ENCODE measurements around the gene PDE9A. TPM values are rescaled to one million over a fixed set of nuclear protein-coding genes. Genes with fewer than 3 reads are reported as not detected.
"Not testable (repeated sequence)": the region's sequence is repeated elsewhere in the genome, so short reads cannot be mapped to it uniquely, and the experiment has no call there.

Gene PDE9A
- total and polyA plus RNA-seq, 2 experiments from 2014 or later: not detected

DNA sequence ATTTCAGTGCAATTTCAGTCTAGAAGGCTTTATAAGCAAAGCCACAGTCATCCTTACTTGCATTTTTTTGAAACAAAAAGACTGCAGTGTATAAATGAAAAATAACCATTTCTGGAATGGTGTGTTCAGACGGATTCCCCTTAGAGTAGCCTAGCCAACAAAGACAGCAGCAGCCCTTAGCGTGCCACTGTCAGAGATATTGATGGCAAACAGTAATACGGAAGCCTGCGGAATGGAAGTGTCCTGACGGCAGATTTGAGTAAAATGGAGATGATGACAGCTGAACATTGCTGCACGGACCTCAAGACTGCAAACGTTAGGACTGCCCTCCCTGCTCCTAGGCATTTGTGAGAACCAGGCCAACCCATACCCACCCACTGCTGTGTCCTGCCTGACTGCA is 54.7 kb downstream of the PDE9A start:
- in situ Hi-C loops (cut with MboI): no loop called here

DNA sequence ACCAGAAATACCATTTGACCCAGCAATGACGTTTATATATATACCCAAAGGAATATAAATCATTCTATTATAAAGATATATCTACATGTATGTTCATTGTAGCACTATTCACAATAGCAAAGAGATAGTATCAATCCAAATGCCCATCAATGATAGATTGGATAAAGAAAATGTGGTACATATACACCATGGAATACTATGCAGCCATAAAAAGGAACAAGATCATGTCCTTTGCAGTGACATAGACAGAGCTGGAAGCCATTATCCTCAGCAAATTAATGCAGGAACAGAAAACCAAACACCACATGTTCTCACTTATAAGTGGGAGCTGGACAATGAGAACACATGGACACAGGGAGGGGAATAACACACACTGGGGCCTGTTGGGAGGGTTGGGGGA is 55.5 kb downstream of the PDE9A start:
- in situ Hi-C loops (cut with MboI); H4K20me1 ChIP-seq (ENCODE audit: insufficient read depth): not testable (repeated sequence)

More for the DNA sequence above, 54.7 kb downstream of the PDE9A start:
- H3K4me1 ChIP-seq (ENCODE audit: insufficient read depth): no peaks in the 10 kb centered on the region
- TF ChIP-seq EZH2phosphoT487 (IDR thresholded peaks at IDR 0.05; ENCODE audit: insufficient read depth, low read depth) (no peak), EZH2 (IDR thresholded peaks at IDR 0.05; ENCODE audit: insufficient read depth, poor library complexity, severe bottlenecking) (no peak)
- no peaks in the 10 kb centered on the region for H3K36me3 ChIP-seq (ENCODE audit: low read depth)
- H3K27me3 ChIP-seq (replicated peaks; ENCODE audit: insufficient read depth): peaks cover 39% of the 10 kb centered on the region
- no peaks in the 10 kb centered on the region for H4K20me1 ChIP-seq (ENCODE audit: insufficient read depth)
- no peak overlapping the region for H3K27ac ChIP-seq
- H3K4me2 ChIP-seq (ENCODE audit: unreplicated experiment): no peak overlapping the region
- H3F3A ChIP-seq (ENCODE audit: insufficient read depth): no peaks in the 10 kb centered on the region
- H3K4me3 ChIP-seq: no peak overlapping the region
- H3K79me2 ChIP-seq (ENCODE audit: insufficient read depth): no peaks in the 10 kb centered on the region
- H3K9ac ChIP-seq: no peak overlapping the region
- no peak for DNase-seq
- WGBS, 2 experiments (ENCODE audit: low coverage in 1 of 2, low lambda C conversion rate in 2 of 2, missing lambda C conversion rate in 2 of 2): 18 to 30% methylated on average over 7 of the region's 7 CpGs
- no peaks in the 10 kb centered on the region for H3K9me2 ChIP-seq (ENCODE audit: insufficient read depth)
- no peaks in the 10 kb centered on the region for H3K9me3 ChIP-seq (ENCODE audit: low read depth)
- H2AFZ ChIP-seq: no peak overlapping the region

DNA sequence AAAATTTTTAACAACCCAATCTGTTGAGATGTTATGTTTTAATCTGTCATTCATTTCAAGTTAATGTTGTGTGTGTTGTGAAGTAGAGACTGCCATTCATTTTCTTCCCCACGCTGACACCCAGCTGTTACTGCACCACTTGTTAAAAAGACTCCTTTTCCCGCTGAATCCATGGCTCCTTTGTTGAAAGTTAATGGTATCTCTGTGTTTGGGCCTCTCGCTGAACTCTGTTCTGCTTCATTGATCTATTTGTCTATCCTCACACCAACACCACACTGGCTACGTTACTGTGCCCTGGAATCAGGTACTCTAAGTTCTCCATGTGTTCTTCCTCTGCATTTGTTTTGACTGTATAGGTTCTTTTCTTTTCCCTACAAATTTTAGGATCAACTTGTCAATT is 58.2 kb downstream of the PDE9A start:
- H3K4me3 ChIP-seq: no peak overlapping the region
- H3K27me3 ChIP-seq (replicated peaks; ENCODE audit: insufficient read depth): peaks cover 32% of the 10 kb centered on the region
- H3K9me3 ChIP-seq (ENCODE audit: low read depth): no peaks in the 10 kb centered on the region
- no peak overlapping the region for H2AFZ ChIP-seq
- H3K9ac ChIP-seq: no peak overlapping the region
- H3K4me2 ChIP-seq (ENCODE audit: unreplicated experiment): no peak overlapping the region
- no peaks in the 10 kb centered on the region for H4K20me1 ChIP-seq (ENCODE audit: insufficient read depth)
- H3K9me2 ChIP-seq (ENCODE audit: insufficient read depth): no peaks in the 10 kb centered on the region
- TF ChIP-seq EZH2 (IDR thresholded peaks at IDR 0.05; ENCODE audit: insufficient read depth, poor library complexity, severe bottlenecking): no peak
- no peak for TF ChIP-seq EZH2phosphoT487 (IDR thresholded peaks at IDR 0.05; ENCODE audit: insufficient read depth, low read depth)
- H3K4me1 ChIP-seq (ENCODE audit: insufficient read depth): no peaks in the 10 kb centered on the region
- no peak for DNase-seq
- 44 to 49% methylated on average over 4 of the region's 4 CpGs for WGBS, 2 experiments (ENCODE audit: low coverage in 1 of 2, low lambda C conversion rate in 2 of 2, missing lambda C conversion rate in 2 of 2)
- H3K27ac ChIP-seq: no peak overlapping the region
- no peaks in the 10 kb centered on the region for H3K36me3 ChIP-seq (ENCODE audit: low read depth)
- H3K79me2 ChIP-seq (ENCODE audit: insufficient read depth): no peaks in the 10 kb centered on the region
- in situ Hi-C loops (cut with MboI): no loop called here
- H3F3A ChIP-seq (ENCODE audit: insufficient read depth): no peaks in the 10 kb centered on the region

More for the DNA sequence above, 55.5 kb downstream of the PDE9A start:
- H2AFZ ChIP-seq; H3K4me1 ChIP-seq (ENCODE audit: insufficient read depth); H3K9me3 ChIP-seq (ENCODE audit: low read depth); H3K36me3 ChIP-seq (ENCODE audit: low read depth); H3K9ac ChIP-seq; H3K4me3 ChIP-seq; H3K27ac ChIP-seq; H3F3A ChIP-seq (ENCODE audit: insufficient read depth); H3K79me2 ChIP-seq (ENCODE audit: insufficient read depth); DNase-seq; H3K9me2 ChIP-seq (ENCODE audit: insufficient read depth); H3K4me2 ChIP-seq (ENCODE audit: unreplicated experiment): not testable (repeated sequence)
- peaks cover 35% of the 10 kb centered on the region for H3K27me3 ChIP-seq (replicated peaks; ENCODE audit: insufficient read depth)
- WGBS, 2 experiments (ENCODE audit: low coverage in 1 of 2, low lambda C conversion rate in 2 of 2, missing lambda C conversion rate in 2 of 2): 0 to 6% methylated on average over 1 of the region's 1 CpG

DNA sequence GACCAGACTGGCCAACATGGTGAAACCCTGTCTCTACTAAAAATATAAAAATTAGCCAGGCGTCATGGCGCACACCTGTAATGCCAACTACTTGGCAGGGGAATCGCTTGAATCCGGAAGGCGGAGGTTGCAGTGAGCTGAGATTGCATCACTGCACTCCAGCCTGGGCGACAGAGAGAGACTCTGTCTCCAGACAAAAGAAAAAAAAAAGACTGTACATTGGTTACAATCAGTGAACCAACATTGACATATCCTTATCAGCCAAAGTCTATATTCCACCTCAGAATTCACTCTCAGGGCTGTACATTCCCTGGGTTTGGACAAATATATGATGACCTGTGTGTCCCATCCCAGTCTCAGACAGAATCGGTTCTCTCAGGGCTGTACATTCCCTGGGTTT is 62.0 kb downstream of the PDE9A start:
- H3K4me1 ChIP-seq (ENCODE audit: insufficient read depth): not testable (repeated sequence)
- WGBS, 2 experiments (ENCODE audit: low coverage in 1 of 2, low lambda C conversion rate in 2 of 2, missing lambda C conversion rate in 2 of 2): 77 to 78% methylated on average over 7 of the region's 7 CpGs

DNA sequence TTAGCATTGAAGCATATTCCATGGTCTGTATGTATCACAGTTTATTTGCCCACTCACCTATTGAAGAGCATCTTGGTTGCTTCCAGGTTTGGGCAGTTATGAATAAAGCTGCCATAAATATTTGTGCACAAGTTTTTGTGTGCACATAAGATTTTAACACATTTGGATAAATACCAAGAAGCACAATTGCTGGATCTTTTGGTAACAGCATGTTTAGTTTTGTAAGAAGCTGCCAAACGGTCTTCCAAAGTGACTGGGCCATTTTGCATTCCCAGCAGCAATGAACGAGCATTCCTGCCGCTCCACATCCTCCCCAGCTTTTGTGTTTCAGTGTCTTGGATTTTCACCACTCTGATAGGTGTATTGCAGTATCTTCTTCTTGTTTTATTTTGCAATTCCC is 62.7 kb downstream of the PDE9A start:
- Histone ChIP-seq H3K27me3 (replicated peaks; ENCODE audit: insufficient read depth) (peaks cover 35% of the 10 kb centered on the region), H3K4me3 (no peak overlapping the region), H3K79me2 (ENCODE audit: insufficient read depth) (no peaks in the 10 kb centered on the region), H3K4me1 (ENCODE audit: insufficient read depth) (0 out of 2 replicates have a peak, but pooled peaks cover 1% of the 10 kb centered on the region), H3K36me3 (ENCODE audit: low read depth) (no peaks in the 10 kb centered on the region), H3K27ac (no peak overlapping the region), H3K9me2 (ENCODE audit: insufficient read depth) (no peaks in the 10 kb centered on the region), H3K9ac (no peak overlapping the region), H2AFZ (no peak overlapping the region), H3K4me2 (ENCODE audit: unreplicated experiment) (no peak overlapping the region), H4K20me1 (ENCODE audit: insufficient read depth) (no peaks in the 10 kb centered on the region), H3K9me3 (ENCODE audit: low read depth) (no peaks in the 10 kb centered on the region), H3F3A (ENCODE audit: insufficient read depth) (no peaks in the 10 kb centered on the region)
- no peak for TF ChIP-seq EZH2 (IDR thresholded peaks at IDR 0.05; ENCODE audit: insufficient read depth, poor library complexity, severe bottlenecking)
- no peak for TF ChIP-seq EZH2phosphoT487 (IDR thresholded peaks at IDR 0.05; ENCODE audit: insufficient read depth, low read depth)
- 38 to 41% methylated on average over 3 of the region's 3 CpGs for WGBS, 2 experiments (ENCODE audit: low coverage in 1 of 2, low lambda C conversion rate in 2 of 2, missing lambda C conversion rate in 2 of 2)
- in situ Hi-C loops (cut with MboI): no loop called here
- DNase-seq: no peak

More for the DNA sequence above, 62.0 kb downstream of the PDE9A start:
- H3K36me3 ChIP-seq (ENCODE audit: low read depth); H4K20me1 ChIP-seq (ENCODE audit: insufficient read depth); H3K79me2 ChIP-seq (ENCODE audit: insufficient read depth); H3F3A ChIP-seq (ENCODE audit: insufficient read depth); H3K4me3 ChIP-seq; H3K4me2 ChIP-seq (ENCODE audit: unreplicated experiment); H3K9ac ChIP-seq; H3K9me3 ChIP-seq (ENCODE audit: low read depth); DNase-seq; H2AFZ ChIP-seq; H3K27ac ChIP-seq; H3K9me2 ChIP-seq (ENCODE audit: insufficient read depth); in situ Hi-C loops (cut with MboI): not testable (repeated sequence)
- peaks cover 31% of the 10 kb centered on the region for H3K27me3 ChIP-seq (replicated peaks; ENCODE audit: insufficient read depth)

DNA sequence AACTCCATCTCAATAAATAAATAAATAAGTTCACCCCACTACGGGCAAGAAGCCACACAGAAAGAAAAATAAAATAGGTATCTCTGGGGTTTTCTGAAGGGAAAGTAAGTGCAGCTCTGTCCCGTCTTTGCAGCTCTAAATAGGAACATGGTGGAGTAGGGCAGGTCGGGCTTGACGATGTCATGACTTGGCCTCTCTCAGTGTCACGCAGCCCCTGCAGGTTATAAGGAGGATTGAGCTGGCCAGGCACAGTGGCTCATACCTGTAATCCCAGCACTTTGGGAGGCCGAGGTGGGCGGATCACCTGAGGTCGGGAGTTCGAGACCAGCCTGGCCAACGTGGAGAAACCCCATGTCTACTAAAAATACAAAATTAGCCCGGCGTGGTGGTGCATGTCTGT is 67.1 kb downstream of the PDE9A start:
- H3K4me3 ChIP-seq; H3K79me2 ChIP-seq (ENCODE audit: insufficient read depth); H3K9me2 ChIP-seq (ENCODE audit: insufficient read depth); H3K36me3 ChIP-seq (ENCODE audit: low read depth); H3K4me2 ChIP-seq (ENCODE audit: unreplicated experiment); H3F3A ChIP-seq (ENCODE audit: insufficient read depth); H3K9ac ChIP-seq; H3K27ac ChIP-seq; in situ Hi-C loops (cut with MboI); H2AFZ ChIP-seq; H4K20me1 ChIP-seq (ENCODE audit: insufficient read depth); H3K9me3 ChIP-seq (ENCODE audit: low read depth); DNase-seq: not testable (repeated sequence)
- WGBS, 2 experiments (ENCODE audit: low coverage in 1 of 2, low lambda C conversion rate in 2 of 2, missing lambda C conversion rate in 2 of 2): 70 to 73% methylated on average over 12 of the region's 12 CpGs
- Histone ChIP-seq H3K27me3 (replicated peaks; ENCODE audit: insufficient read depth) (peaks cover 21% of the 10 kb centered on the region), H3K4me1 (ENCODE audit: insufficient read depth) (peaks cover 22% of the 10 kb centered on the region)
